Stimulated activated CD8-positive, alpha-beta memory T cell treated with anti-CD3 and anti-CD28 coated beads, Interleukin-12 subunit alpha, Interleukin-12 subunit beta, amount 100 ng/mL, for 24 hours (primary cell): Measurements from ENCODE around the gene RALGAPA1.
"Not testable (repeated sequence)": the region's sequence is repeated elsewhere in the genome, so short reads cannot be mapped to it uniquely, and the experiment has no call there.

ENCODE experiments used
- DNase-seq: peaks from one replicate; pipeline ENCODE4 v3.0.0-alpha.2; 2020; ENCODE audit errors: extremely low read depth

Gene RALGAPA1

GRCh38 chr14:35766036-35766699, 42.9 kb downstream of the RALGAPA1 start:
- no peak for DNase-seq

- DNase-seq: no peak
Observed at GRCh38 chr14:35761922-35762321, 47.2 kb downstream of the RALGAPA1 start.

GRCh38 chr14:35760143-35760542, 49.0 kb downstream of the RALGAPA1 start:
- DNase-seq: no peak

GRCh38 chr14:35758523-35759129, 50.5 kb downstream of the RALGAPA1 start:
- no peak for DNase-seq

GRCh38 chr14:35754671-35755070, 54.4 kb downstream of the RALGAPA1 start:
- no peak for DNase-seq

- DNase-seq: no peak
Observed at GRCh38 chr14:35752380-35752779, 56.7 kb downstream of the RALGAPA1 start.

GRCh38 chr14:35750202-35750904, 58.7 kb downstream of the RALGAPA1 start:
- DNase-seq: no peak

GRCh38 chr14:35747379-35747778, 61.7 kb downstream of the RALGAPA1 start:
- no peak for DNase-seq

- DNase-seq: no peak
Observed at GRCh38 chr14:35742442-35742841, 66.7 kb downstream of the RALGAPA1 start.

GRCh38 chr14:35742032-35742371, 67.1 kb downstream of the RALGAPA1 start:
- no peak for DNase-seq

- DNase-seq: no peak
Observed at GRCh38 chr14:35741345-35742031, 67.6 kb downstream of the RALGAPA1 start.

GRCh38 chr14:35740215-35740614, 68.9 kb downstream of the RALGAPA1 start:
- no peak for DNase-seq

- not testable (repeated sequence) for DNase-seq
Observed at GRCh38 chr14:35735163-35735562, 73.9 kb downstream of the RALGAPA1 start.

GRCh38 chr14:35733510-35733909, 75.6 kb downstream of the RALGAPA1 start:
- DNase-seq: not testable (repeated sequence)

GRCh38 chr14:35730871-35731270, 78.2 kb downstream of the RALGAPA1 start:
- no peak for DNase-seq

- DNase-seq: no peak
Observed at GRCh38 chr14:35727764-35728163, 81.3 kb downstream of the RALGAPA1 start.

- no peak for DNase-seq
Observed at GRCh38 chr14:35725930-35726329, 83.2 kb downstream of the RALGAPA1 start.

- DNase-seq: no peak
Observed at GRCh38 chr14:35715079-35715478, 94.0 kb downstream of the RALGAPA1 start.

GRCh38 chr14:35712466-35712865, 96.6 kb downstream of the RALGAPA1 start:
- DNase-seq: no peak

GRCh38 chr14:35708062-35708461, 101.0 kb downstream of the RALGAPA1 start:
- no peak for DNase-seq

- DNase-seq: no peak
Observed at GRCh38 chr14:35705636-35706035, 103.5 kb downstream of the RALGAPA1 start.

GRCh38 chr14:35704793-35705493, 104.2 kb downstream of the RALGAPA1 start:
- DNase-seq: no peak
